ENCODE measurements around the gene NKAPD1.

Gene NKAPD1

DNA sequence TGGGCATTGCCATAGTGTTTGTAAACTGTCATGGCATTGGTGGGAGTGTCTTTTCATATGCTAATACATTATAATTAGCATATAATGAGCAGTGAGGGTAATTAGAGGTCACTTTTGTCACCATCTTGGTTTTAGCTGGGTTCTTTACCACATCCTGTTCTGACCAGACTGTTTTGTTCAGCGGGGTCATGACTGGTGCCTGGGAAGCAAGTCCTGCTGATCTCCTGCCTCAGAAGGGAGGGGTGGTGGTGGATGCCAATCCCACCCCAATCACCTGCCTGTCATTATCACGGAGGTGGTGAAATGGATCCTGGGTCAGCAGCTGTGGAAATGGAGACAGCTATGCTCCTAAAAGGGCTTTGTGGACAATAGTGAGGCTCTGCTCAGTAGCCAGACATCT lies 58.6 kb downstream of the NKAPD1 start:
- no peak for DNase-seq (ENCODE audit: extremely low read depth, low read depth)
- TF ChIP-seq, protein P1, sequence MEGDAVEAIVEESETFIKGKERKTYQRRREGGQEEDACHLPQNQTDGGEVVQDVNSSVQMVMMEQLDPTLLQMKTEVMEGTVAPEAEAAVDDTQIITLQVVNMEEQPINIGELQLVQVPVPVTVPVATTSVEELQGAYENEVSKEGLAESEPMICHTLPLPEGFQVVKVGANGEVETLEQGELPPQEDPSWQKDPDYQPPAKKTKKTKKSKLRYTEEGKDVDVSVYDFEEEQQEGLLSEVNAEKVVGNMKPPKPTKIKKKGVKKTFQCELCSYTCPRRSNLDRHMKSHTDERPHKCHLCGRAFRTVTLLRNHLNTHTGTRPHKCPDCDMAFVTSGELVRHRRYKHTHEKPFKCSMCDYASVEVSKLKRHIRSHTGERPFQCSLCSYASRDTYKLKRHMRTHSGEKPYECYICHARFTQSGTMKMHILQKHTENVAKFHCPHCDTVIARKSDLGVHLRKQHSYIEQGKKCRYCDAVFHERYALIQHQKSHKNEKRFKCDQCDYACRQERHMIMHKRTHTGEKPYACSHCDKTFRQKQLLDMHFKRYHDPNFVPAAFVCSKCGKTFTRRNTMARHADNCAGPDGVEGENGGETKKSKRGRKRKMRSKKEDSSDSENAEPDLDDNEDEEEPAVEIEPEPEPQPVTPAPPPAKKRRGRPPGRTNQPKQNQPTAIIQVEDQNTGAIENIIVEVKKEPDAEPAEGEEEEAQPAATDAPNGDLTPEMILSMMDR (IDR thresholded peaks at IDR 0.05; ENCODE audit: low read depth, low read length): no peak

DNA sequence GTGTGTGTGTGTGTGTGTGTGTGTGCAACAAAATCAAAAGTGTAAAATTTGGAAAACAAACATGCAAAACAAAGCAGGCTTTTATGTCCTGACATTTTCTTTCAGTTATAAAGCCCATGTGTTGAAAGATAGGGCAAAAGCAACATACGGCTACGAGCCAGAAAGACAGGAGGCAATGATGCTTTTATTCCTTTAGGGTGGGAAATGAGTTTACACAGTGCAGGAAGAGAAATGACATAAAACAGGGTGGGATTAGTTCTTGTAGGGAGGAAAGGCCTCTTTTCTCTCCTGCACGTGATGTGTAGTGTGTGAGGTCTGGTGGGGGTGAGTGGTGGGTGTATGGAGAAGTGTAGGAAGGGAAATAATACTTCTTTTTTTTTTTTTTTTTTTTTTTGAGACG lies 60.4 kb downstream of the NKAPD1 start:
- DNase-seq (ENCODE audit: extremely low read depth, low read depth): no peak
- TF ChIP-seq, protein P1 (IDR thresholded peaks at IDR 0.05; ENCODE audit: low read depth, low read length): no peak

Measured in AG09319 (cell line).